ENCODE results near the gene RNF151. TPM values are rescaled to one million over a fixed set of nuclear protein-coding genes. Genes with fewer than 3 reads are reported as not detected.

The RNF151 gene
- total RNA-seq, 1 donor from 2014 or later, result not detected

- no peaks in the 10 kb centered on the region for H3K27me3 ChIP-seq
- H3K4me3 ChIP-seq, result peak overlapping the region; percentile 59 to 87
- TF ChIP-seq POLR2A (IDR thresholded peaks at IDR 0.05) (no peak), POLR2AphosphoS5 (IDR thresholded peaks at IDR 0.05; ENCODE audit: insufficient read depth in 1 of 2, low read depth in 1 of 2) (no peak), CTCF (IDR thresholded peaks at IDR 0.05) (no peak)
- DNase-seq (ENCODE audit: extremely low spot score in 2 of 2), result no peak
- no peaks in the 10 kb centered on the region for H3K9me3 ChIP-seq
- H3K27ac ChIP-seq, result peak overlapping the region; percentile 53
- H3K36me3 ChIP-seq, result peaks cover 0 to 13% of the 10 kb centered on the region in 2 donors
- peaks cover 28% of the 10 kb centered on the region for H3K4me1 ChIP-seq
- intact Hi-C loops (cut with DNase I), result no loop called here
Observed at GRCh38 chr16:1984347-1985225, 17.9 kb downstream of the RNF151 start.

- H3K27me3 ChIP-seq, result peaks cover under 1% of the 10 kb centered on the region
- no peak for DNase-seq (ENCODE audit: extremely low spot score in 2 of 2)
- H3K36me3 ChIP-seq, result peaks cover 0 to 13% of the 10 kb centered on the region in 2 donors
- TF ChIP-seq POLR2AphosphoS5 (IDR thresholded peaks at IDR 0.05; ENCODE audit: insufficient read depth in 1 of 2, low read depth in 1 of 2) (no peak), POLR2A (IDR thresholded peaks at IDR 0.05) (no peak), CTCF (IDR thresholded peaks at IDR 0.05) (no peak)
- intact Hi-C loops (cut with DNase I), result no loop called here
- H3K4me1 ChIP-seq, result peaks cover 27% of the 10 kb centered on the region
- no peak overlapping the region for H3K4me3 ChIP-seq
- no peaks in the 10 kb centered on the region for H3K9me3 ChIP-seq
- H3K27ac ChIP-seq, result no peak overlapping the region
Observed at GRCh38 chr16:1985466-1986150, 19.0 kb downstream of the RNF151 start.

GRCh38 chr16:1987198-1987597 lies 20.5 kb downstream of the RNF151 start:
- Histone ChIP-seq H3K4me1 (peaks cover 43% of the 10 kb centered on the region), H3K9me3 (no peaks in the 10 kb centered on the region), H3K27me3 (peaks cover 9% of the 10 kb centered on the region)

GRCh38 chr16:1989209-1990100 lies 22.8 kb downstream of the RNF151 start, which contains the start of gene SYNGR3:
Gene SYNGR3, plus strand, starts transcription at chr16:1989970. Its CDS starts 133 bp downstream, at chr16:1990103.
- Histone ChIP-seq H3K27me3 (peaks cover 9% of the 10 kb centered on the region), H3K36me3 (peaks cover 0 to 13% of the 10 kb centered on the region in 2 donors), H3K4me3 (peak within 1 kb of the TSS; percentile 20 to 25), H3K4me1 (peaks cover 35% of the 10 kb centered on the region), H3K9me3 (no peaks in the 10 kb centered on the region), H3K27ac (no peak within 1 kb of the TSS)
- TF ChIP-seq CTCF (IDR thresholded peaks at IDR 0.05) (no peak), POLR2A (IDR thresholded peaks at IDR 0.05) (no peak), POLR2AphosphoS5 (IDR thresholded peaks at IDR 0.05; ENCODE audit: insufficient read depth in 1 of 2, low read depth in 1 of 2) (no peak)
- intact Hi-C loops (cut with DNase I), result no loop called here
- DNase-seq (ENCODE audit: extremely low spot score in 2 of 2), result no peak

More at GRCh38 chr16:1987198-1987597, 20.5 kb downstream of the RNF151 start:
- intact Hi-C loops (cut with DNase I), result no loop called here
- no peak for DNase-seq (ENCODE audit: extremely low spot score in 2 of 2)
- Histone ChIP-seq H3K36me3 (peaks cover 0 to 13% of the 10 kb centered on the region in 2 donors), H3K27ac (no peak overlapping the region), H3K4me3 (no peak overlapping the region)
- TF ChIP-seq POLR2A (IDR thresholded peaks at IDR 0.05) (no peak), POLR2AphosphoS5 (IDR thresholded peaks at IDR 0.05; ENCODE audit: insufficient read depth in 1 of 2, low read depth in 1 of 2) (no peak), CTCF (IDR thresholded peaks at IDR 0.05) (no peak)

Measured in vagina (tissue), 2 donors.